ENCODE results near the gene PIERCE2.
"Not testable (repeated sequence)": the region's sequence is repeated elsewhere in the genome, so short reads cannot be mapped to it uniquely, and the experiment has no call there.

The PIERCE2 gene

GRCh38 chr15:55434989-55435825 lies 26.9 kb downstream of the PIERCE2 start:
- DNase-seq, result peak; percentile 17

- not testable (repeated sequence) for DNase-seq
These were observed 34.8 kb downstream of the PIERCE2 start for GRCh38 chr15:55443141-55443540.

- DNase-seq, result not testable (repeated sequence)
These were observed 37.6 kb downstream of the PIERCE2 start for GRCh38 chr15:55445936-55446335.

- not testable (repeated sequence) for DNase-seq
These were observed 38.2 kb downstream of the PIERCE2 start for GRCh38 chr15:55446379-55447029.

- not testable (repeated sequence) for DNase-seq
These were observed 38.7 kb downstream of the PIERCE2 start for GRCh38 chr15:55447030-55447394.

- peak; percentile 1 for DNase-seq
These were observed 49.2 kb downstream of the PIERCE2 start for GRCh38 chr15:55457401-55458022.

GRCh38 chr15:55461447-55461846 lies 53.2 kb downstream of the PIERCE2 start:
- DNase-seq, result no peak

GRCh38 chr15:55468321-55468720 lies 60.0 kb downstream of the PIERCE2 start:
- no peak for DNase-seq

All from NCI-H1092 treated with DMSO at 0.1 percent for 48 hours (cell line).